ENCODE results near the gene ZBTB33. TPM values are rescaled to one million over a fixed set of nuclear protein-coding genes. Genes with fewer than 3 reads are reported as not detected.
A peak's percentile ranks its signal among the peaks of the same experiment; 100 is the strongest.

The ZBTB33 gene
- total RNA-seq, 1 experiment from 2014 or later: 16.2 TPM

GRCh38 chrX:120223374-120223773 is 27.2 kb upstream of the ZBTB33 start (continued):
- TF ChIP-seq ATF3 (CRISPR knock-in tag; conservative IDR thresholded peaks at IDR 0.05): no peak
- TF ChIP-seq FOXJ3 (CRISPR knock-in tag; IDR thresholded peaks at IDR 0.05; ENCODE audit: borderline replicate concordance): no peak
- no peak for TF ChIP-seq MAX (CRISPR knock-in tag; IDR thresholded peaks at IDR 0.05)
- no peak for TF ChIP-seq NR3C1 (CRISPR knock-in tag; conservative IDR thresholded peaks at IDR 0.05; ENCODE audit: low read depth)
- no peak for TF ChIP-seq ELF4 (CRISPR knock-in tag; IDR thresholded peaks at IDR 0.05; ENCODE audit: low read depth)

GRCh38 chrX:120224388-120224787 is 26.2 kb upstream of the ZBTB33 start:
- TF ChIP-seq NR2C2 (CRISPR knock-in tag; IDR thresholded peaks at IDR 0.05) (no peak), CBFB (CRISPR knock-in tag; IDR thresholded peaks at IDR 0.05; ENCODE audit: low read depth) (no peak), PREB (CRISPR knock-in tag; IDR thresholded peaks at IDR 0.05; ENCODE audit: borderline replicate concordance) (no peak)
- ATAC-seq (no peak), DNase-seq (ENCODE audit: low spot score) (no peak)
- Mint-ChIP-seq H3K27ac (no peak overlapping the region), H3K36me3 (no peaks in the 10 kb centered on the region), H3K27me3 (ENCODE audit: low read depth) (no peaks in the 10 kb centered on the region), H3K4me3 (no peak overlapping the region), H3K4me1 (peaks cover 25% of the 10 kb centered on the region), H3K9me3 (no peaks in the 10 kb centered on the region)
- ChIA-PET POLR2A (no interaction called here), CTCF (interaction anchor here (1.7 kb wide), 1 partner anchor 10 kb away, joined by 9 read pairs; no protein-coding TSS in a partner anchor)

- H3K27me3 Mint-ChIP-seq (ENCODE audit: low read depth): no peaks in the 10 kb centered on the region
- CTCF ChIA-PET: interaction anchor here (1.1 to 3.2 kb wide), 4 partner anchors 14 to 192 kb away, joined by 3 to 16 read pairs (median 4); partner anchors contain the start of gene ZBTB33
- H3K9me3 Mint-ChIP-seq: peaks cover 7% of the 10 kb centered on the region; the same call in 1 of the 2 replicates
- ATAC-seq: no peak; the same call in 1 of the 2 replicates
- peaks cover 33% of the 10 kb centered on the region for H3K4me1 Mint-ChIP-seq
- H3K4me3 Mint-ChIP-seq: no peak overlapping the region
- peaks cover 12% of the 10 kb centered on the region for H3K36me3 Mint-ChIP-seq
- H3K27ac Mint-ChIP-seq: peak overlapping the region; percentile 61; the same call in 1 of the 2 replicates
- no peak for DNase-seq (ENCODE audit: low spot score)
- POLR2A ChIA-PET: interaction anchor here (1.0 kb wide), 1 partner anchor 23 kb away, joined by 3 read pairs; no protein-coding TSS in a partner anchor
- no peak for TF ChIP-seq IRF1 (CRISPR knock-in tag; IDR thresholded peaks at IDR 0.05)
- TF ChIP-seq AR (CRISPR knock-in tag; IDR thresholded peaks at IDR 0.05): no peak
- no peak for TF ChIP-seq ZMAT4 (CRISPR knock-in tag; IDR thresholded peaks at IDR 0.05)
- TF ChIP-seq RORB (CRISPR knock-in tag; IDR thresholded peaks at IDR 0.05): no peak
- TF ChIP-seq ARID4B (CRISPR knock-in tag; IDR thresholded peaks at IDR 0.05; ENCODE audit: borderline replicate concordance): no peak
- no peak for TF ChIP-seq ZNF532 (CRISPR knock-in tag; IDR thresholded peaks at IDR 0.05; ENCODE audit: borderline replicate concordance)
Observed at GRCh38 chrX:120228187-120228908, 22.3 kb upstream of the ZBTB33 start.
